ENCODE data around the gene ATG4D.
"Not testable (repeated sequence)": the region's sequence is repeated elsewhere in the genome, so short reads cannot be mapped to it uniquely, and the experiment has no call there.

Gene ATG4D

DNA sequence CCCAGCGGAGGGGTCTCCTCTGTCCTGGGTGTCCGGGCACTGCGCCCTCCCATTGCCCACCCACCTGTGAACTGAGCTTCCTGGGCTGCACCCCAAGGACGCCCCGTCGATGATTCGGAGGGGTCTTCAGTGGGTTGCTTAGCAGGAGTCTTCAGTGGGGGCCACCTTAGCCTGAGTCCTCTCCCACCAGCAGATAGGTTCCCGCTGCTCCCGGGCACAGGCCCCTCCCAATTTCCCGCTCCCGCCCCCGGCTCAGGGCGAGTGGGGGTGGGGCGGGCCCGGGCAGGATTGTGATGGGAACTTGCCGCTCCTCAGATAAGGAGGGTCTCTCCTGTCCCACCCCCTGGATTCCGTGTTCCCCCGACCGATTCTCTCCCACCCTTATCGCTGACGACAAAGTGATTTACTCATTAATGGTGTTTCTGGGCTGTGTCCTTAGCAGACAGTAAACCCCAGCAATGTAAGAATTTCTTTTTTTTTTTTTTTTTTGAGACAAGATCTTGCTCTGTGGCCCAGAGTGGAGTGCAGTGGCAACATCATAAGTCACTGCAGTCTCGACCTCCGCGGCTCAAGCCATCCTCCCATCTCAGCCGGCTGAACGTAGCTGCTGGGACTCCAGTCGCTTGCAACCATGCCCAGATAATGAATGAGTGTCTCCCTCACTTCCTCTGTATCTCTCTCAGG is 25.8 kb upstream of the ATG4D start:
- peak in 7 of 10 donors; percentile 31 to 94 (median 54) for DNase-seq
- intact Hi-C loops (cut with DNase I): no loop called here

DNA sequence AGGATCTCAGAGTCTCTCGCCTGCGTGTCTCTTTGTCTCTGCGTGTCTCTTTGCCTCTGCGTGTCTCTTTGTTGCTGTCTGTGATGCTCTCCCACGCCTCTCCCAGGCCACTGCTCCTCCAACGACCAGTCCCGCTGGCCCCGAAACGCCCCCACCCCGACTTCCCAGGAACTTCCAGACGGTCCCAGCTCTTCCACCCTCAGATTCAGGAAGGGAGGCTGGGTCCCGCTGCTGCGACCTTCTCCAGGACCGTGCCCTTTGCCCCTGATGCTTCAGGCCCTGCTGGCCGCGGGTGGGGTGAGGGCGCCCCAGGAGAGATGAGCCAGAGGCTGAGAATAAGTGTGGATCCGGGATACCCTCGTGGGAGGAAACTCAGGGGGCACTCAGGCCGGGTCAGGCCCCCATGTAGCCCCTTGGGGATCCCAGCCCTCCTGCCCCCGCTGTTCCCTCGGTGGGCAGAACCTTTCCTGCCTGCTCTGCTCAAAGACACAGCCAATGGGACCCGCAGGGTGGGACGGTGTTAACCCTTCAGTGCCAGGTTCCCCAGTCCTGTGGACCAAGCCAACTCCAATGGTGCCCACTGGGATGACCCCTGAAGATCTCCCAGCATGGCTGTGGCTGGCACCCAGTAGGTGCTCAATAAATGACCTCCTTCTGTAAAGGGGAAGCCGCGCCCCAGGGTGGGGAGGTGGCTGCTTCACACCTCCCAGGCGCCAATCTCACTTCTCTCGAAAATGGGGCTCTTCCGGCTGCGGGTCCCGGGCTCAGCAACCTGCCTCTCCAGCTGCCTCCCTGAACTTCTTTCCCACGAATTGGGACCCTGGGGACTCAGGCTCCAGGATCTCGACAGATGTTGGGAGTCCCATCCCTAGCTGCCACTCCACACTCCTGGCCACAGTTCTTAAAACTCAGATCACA is 25.0 kb upstream of the ATG4D start:
- DNase-seq: peak in 4 of 10 donors; percentile 15 to 88 (median 46)
- intact Hi-C loops (cut with DNase I): no loop called here

DNA sequence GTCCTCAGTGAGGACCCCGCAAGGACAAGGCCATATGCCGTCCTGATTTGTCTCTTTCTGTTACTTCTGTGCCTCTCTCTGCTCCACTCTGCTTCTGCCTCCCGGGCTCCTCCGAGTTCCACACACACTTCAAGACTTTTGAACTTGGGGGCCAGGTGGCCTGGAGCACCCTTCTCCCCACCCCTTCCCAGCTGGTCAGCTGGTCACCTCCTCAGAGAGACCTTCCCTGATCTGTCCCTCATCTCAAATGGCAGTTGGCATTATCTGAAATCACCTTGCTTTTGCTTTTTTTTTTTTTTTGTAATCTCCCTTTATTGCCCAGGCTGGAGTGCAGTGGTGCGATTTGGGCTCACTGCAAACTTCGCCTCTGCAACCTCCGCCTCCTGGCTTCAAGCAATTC is 24.3 kb upstream of the ATG4D start:
- intact Hi-C loops (cut with DNase I): no loop called here
- DNase-seq: no peak

DNA sequence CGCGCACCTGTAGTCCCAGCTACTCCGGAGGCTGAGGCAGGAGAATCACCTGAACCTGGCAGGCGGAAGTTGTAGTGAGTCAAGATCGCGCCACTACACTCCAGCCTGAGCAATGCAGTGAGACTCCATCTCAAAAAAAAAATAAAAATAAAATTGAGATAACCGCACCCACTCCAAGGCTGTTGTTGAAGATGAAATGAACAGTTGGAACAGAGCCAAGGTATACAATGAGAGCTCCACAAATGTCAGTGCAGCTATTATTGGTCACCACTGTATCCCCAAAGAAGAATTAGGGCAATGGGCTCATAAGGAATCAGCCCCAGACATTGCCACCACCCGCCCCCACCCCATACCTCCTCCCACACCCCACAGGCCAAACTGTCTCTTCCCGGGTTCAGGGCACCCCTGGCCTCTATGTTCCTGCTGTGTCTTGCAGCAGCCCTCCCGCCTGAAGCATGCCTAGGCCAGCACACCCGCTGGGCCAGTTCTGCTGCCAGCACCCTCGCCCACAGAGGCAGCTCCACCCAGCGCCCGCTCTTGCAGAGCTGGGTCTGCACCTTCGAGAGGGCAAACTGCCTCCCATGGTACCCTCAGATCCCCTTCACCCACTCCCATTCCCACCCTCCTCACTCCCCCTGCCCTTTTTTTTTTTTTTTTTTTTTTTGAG is 22.9 kb upstream of the ATG4D start:
- intact Hi-C loops (cut with DNase I): no loop called here
- no peak for DNase-seq

DNA sequence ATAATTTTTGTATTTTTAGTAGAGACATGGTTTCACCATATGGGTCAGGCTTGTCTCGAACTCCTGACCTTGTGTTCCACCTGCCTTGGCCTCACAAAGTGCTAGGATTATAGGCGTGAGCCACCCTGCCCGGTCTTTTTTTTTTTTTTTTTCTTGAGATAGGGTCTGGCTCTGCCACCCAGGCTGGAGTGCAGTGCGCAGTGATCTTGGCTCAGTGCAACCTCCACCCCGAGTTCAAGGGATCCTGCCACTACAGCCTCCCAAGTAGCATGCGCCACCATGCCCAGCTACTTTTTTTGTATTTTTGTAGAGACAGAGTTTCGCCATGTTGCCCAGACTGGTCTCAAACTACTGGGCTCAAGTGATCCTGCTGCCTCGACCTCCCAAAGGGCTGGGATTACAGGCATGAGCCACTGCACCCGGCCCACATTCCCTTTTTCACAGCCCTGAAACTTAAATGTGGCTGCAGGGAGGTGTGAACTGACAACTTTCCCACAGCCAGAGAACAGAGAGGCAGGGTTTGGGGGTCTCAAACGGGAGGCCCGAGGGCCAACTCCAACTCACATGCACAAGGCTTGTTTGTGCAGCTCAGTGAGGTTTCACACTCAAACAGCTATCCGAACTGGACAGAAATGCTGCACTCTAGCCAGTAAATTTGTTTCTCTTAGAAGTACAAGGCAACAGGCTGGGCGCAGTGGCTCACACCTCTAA is 22.1 kb upstream of the ATG4D start:
- DNase-seq: peak in 1 of 10 donors; percentile 74
- intact Hi-C loops (cut with DNase I): no loop called here

DNA sequence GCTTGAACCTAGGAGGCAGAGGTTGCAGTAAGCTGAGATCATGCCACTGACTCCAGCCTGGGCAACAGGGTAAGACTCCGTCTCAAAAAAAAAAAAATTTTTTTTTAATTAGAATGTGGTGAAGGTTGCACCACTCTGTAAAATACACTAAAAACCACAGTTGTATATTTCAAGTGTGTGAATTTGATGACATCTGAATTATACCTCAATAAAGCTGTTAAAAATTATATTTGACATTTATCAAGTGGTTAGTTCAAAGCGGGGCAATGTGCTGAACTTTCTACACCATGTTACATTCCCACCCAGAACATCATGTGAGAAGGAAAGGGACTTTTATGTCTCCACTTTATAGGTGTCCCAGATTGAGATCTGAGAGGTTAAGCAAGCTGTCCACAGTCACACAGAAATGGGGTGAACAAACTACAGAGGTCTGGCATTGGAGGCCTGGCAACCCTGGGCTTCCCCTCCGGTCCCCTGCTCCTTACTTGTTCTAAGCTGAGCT is 20.5 kb upstream of the ATG4D start:
- intact Hi-C loops (cut with DNase I): no loop called here
- DNase-seq: no peak

DNA sequence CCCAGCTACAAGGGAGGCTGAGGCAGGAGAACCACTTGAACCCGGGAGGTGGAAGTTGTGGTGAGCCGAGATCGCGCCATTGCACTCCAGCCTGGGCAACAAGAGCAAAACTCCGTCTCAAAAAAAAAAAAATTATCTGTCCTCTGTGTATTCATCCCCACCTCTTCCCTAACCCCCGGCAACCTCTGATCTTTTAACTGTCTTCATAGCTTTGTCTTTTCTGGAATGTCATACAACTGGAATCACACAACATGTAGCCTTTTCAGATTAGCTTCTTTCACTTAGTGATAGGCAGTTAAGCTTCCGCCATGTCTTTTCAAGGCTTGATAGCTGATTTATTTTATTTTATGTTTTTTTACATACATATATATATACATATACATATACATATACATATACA is 18.1 kb upstream of the ATG4D start:
- no peak for DNase-seq
- intact Hi-C loops (cut with DNase I): no loop called here

DNA sequence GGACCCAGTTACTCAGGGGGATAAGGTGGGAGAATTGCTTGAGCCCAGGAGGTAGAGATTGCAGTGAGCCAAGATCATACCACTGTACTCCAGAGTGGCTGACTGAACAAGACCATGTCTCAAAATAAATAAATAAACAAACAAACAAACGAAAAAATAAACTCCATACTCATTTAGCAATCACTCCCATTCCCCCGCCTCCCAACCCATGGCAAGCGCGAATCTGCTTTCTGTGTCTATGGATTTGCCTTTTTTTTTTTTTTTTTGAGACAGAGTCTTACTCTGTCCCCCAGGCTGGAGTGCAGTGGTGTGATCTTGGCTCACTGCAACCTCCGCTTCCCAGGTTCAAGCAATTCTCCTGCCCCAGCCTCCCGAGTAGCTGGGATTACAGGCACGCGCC is 16.8 kb upstream of the ATG4D start:
- intact Hi-C loops (cut with DNase I); DNase-seq: not testable (repeated sequence)

DNA sequence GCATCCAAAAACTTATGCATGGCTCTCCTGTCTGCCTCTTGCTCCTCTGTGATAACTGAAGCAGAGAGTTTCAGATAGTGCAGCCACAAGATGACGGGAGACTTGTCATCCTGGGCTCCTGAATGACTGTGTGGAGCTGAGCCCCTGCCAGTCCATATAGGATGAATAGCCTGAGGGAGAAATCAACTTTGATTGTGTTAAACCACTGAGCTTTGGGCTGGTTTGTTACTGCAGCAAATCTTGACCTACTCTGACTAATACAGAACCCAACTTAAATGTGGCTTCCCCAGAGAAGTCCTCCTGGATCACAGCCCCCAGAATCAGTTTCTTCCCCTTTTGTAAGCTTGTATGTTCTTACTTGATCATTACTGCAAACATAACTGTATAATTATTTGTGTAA is 11.2 kb upstream of the ATG4D start:
- intact Hi-C loops (cut with DNase I): no loop called here
- no peak for DNase-seq

DNA sequence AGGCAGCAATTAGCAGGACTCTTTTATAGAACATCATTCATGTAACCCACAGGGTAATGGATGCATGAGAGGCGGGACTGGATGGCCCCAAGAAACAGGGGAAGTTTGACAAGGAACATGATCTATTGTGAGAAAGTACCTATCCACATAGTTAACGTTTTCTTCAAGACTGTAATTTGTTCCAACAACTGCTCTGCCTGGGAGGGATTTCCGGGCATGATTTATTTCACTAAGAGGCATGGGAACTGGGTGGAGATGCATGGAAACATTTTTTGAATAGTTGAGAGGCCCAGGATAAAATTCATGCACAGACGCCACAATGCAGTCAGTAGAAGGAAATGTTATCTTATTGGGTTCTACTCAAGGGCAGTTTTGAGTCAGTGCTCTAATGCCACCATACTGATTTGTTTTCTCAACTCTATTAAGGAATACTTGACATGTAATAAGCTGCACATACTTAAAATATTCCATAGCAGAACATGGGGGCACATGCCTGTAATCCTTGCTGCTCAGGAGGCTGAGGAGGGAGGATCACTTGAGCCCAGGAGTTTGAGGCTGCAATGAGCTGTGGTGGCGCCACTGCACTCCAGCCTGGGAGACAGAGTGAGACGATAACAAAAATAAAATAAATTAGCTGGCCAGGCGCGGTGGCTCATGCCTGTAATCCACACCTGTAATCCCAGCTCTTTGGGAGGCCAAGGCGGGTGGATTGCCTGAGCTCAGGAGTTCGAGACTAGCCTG is 9.9 kb upstream of the ATG4D start:
- intact Hi-C loops (cut with DNase I): no loop called here
- no peak for DNase-seq

DNA sequence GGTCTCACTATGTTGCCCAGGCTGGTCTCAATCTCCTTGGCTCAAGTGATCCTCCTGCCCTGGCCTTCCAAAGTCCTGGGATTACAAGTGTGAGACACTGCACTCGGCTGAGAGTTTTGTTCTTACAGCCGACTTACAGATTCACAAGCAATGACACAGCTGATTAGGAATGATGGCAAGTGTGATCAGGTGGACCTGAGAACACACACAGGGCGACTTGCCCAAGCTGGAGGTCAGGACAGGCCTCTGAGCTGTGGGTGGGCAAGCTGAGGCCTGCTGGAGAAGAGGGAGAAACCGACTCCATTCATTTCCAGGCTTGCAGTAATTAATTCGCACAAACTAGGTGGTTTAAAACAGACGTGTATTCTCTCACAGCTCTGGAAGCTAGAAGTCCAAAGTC is 8.1 kb upstream of the ATG4D start:
- DNase-seq: no peak
- intact Hi-C loops (cut with DNase I): no loop called here

DNA sequence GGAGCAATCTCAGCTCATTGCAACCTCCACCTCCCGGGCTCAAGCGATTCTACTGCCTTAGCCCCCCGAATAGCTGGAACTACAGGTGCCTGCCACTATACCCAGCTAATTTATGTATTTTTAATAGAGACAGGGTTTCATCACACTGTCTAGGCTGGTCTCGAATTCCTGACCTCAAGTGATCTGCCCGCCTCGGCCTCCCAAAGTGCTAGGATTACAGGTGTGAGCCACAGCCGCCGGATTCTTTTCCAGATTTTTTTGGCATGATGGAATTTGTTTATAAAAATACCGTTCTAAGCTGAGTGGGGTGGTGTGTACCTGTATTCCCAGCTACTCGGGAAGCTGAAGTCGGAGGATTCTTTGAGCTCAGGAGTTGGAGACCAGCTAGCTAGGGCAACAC is 6.0 kb upstream of the ATG4D start:
- DNase-seq: no peak
- intact Hi-C loops (cut with DNase I): no loop called here

DNA sequence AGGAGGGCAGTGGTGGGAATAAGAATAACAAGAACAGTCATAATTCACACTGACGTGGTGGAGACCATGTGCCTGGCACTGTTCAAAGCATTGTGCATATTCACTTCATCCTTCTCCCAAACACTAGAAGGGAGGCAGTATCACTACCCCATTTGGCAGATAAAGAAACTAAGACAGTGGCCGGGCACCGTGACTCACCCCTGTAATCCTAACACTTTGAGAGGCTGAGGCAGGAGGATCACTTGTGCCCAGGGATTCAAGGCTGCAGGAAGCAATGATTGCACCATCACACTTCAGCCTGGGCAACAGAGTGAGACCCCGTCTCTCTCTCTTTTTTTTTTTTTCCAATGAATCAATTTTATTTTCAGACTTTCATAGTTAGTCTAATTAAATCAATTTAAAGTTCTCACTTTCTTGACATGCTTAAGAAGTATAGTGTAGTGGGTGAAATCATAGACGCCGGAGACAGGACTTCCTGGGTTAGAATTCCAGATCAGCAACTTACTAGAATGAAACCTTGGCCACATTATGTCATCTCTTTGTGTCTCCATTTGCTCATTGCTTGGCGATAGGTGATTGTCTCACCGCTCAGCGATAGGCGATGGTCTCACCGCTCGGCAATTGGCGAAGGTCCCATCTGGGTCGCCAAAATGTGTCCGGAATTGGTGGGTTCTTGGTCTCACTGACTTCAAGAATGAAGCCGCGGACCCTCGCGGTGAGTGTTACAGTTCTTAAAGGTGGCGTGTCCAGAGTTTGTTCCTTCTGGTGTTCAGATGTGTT is 5.3 kb upstream of the ATG4D start:
- intact Hi-C loops (cut with DNase I): no loop called here
- DNase-seq: no peak

DNA sequence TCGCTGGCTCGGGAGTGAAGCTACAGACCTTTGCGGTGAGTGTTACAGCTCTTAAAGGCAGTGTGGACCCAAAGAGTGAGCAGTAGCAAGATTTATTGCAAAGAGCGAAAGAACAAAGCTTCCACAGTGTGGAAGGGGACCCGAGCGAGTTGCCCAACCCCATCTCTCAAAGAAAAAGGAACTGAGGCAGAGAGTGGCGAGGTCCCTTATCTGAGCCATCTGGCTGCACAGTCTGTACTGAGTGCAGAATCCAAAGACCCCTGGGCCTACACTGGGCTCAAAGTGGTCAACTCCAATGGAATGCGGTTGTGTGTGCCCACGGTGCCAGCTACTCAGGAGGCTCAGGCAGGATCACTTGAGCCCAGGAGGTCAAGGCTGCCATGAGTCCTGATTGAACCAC is 4.7 kb upstream of the ATG4D start:
- intact Hi-C loops (cut with DNase I); DNase-seq: not testable (repeated sequence)

DNA sequence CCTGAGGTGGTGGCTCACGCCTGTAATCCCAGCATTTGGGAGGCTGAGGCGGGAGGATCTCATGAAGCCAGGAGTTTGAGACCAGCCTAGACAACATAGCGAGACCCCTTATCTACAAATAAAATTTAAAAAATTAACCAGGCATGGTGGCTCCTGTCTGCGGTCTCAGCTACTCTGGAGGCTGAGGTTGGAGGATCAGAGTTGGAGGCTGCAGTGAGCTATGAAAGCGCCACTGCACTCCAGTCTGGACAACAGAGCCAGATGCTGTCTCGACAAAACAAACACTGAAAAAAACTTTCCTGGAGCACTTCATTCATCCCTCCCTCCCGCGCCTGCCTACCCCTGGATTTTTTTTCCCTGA is 665 bp upstream of the ATG4D start:
- intact Hi-C loops (cut with DNase I): no loop called here

DNA sequence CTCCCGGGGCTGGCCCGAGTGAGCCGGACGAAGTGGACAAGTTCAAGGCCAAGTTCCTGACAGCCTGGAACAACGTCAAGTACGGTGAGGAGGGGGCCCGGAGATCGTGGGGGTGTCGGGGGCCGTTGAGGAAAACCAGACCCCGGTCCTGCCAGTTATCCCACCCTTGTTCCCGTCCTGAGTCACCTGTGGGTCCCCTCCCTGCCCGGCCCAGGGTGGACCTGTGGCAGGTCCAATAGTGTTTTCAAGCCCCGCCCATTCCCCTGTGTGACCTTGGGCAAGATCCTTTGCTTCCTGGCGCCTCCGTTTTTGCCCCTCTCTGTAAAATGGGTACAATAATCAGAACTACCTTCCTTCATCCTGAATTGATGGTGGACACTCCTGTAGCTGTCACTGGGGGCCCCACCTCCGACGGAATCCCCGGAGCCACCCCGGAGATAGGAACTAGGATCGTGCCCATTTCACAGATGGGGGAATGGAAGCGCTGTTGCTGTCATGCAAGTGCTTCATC is 593 bp downstream of the ATG4D start:
- DNase-seq: no peak
- intact Hi-C loops (cut with DNase I): no loop called here

More for the DNA sequence above, 665 bp upstream of the ATG4D start:
- no peak for DNase-seq

DNA sequence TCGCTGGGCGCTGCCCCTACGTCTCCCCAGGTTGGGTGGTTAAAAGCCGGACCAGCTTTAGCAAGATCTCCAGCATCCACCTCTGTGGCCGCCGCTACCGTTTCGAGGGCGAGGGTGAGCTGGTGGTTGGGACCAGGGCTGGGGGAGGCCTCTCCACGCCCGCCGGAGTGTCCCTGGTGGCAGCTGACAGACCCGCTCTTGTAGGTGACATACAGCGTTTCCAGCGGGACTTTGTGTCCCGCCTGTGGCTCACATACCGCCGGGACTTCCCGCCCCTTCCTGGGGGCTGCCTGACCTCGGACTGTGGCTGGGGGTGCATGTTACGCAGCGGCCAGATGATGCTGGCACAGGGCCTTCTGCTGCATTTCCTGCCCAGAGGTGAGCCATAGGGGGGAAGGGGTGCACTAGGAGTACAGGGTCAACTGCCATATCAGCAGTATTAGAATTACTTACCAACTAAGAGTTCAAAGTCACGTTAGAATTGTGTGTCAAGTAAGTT is 1.1 kb downstream of the ATG4D start:
- intact Hi-C loops (cut with DNase I): no loop called here
- no peak for DNase-seq

DNA sequence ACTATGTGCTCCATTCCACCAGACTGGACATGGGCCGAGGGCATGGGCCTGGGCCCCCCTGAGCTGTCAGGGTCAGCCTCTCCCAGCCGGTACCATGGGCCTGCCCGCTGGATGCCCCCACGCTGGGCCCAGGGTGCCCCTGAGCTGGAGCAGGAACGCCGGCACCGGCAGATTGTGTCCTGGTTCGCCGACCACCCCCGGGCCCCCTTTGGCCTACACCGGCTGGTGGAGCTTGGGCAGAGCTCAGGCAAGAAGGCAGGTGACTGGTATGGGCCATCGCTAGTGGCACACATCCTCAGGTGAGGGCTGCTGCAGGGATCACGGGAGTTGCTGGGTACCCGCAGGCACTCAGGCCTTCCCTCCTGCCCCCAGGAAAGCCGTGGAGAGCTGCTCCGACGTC is 3.1 kb downstream of the ATG4D start:
- DNase-seq: no peak
- intact Hi-C loops (cut with DNase I): no loop called here
